Motor neuron (in vitro differentiated cells): ENCODE data around the gene STMN3. TPM values are rescaled to one million over a fixed set of nuclear protein-coding genes. Genes with fewer than 3 reads are reported as not detected.

Experiments
- ATAC-seq, 8 experiments: fragments of 200-7000 bp; cut with Tn5 transposase; replicated peaks in 6 of 8; 2 replicates each; pipeline ENCODE4 v1.8.0; 2021; ENCODE audit warnings: mild to moderate bottlenecking in 8 of 8, moderate library complexity in 8 of 8
- H3K27ac ChIP-seq, 2 donors: fragments of 250-450 bp; sonication (Bioruptor Pico); 2 replicates each; pipeline ENCODE4 v1.9.0; 2021; ENCODE audit warnings: antibody characterized with exemption in 2 of 2, mild to moderate bottlenecking in 2 of 2, moderate library complexity in 1 of 2
- H3K4me1 ChIP-seq, 2 donors: fragments of 250-450 bp; sonication (Bioruptor Pico); replicated peaks in 1 of 2; 2 replicates each; pipeline ENCODE4 v1.6.1; 2021; ENCODE audit warnings: antibody characterized with exemption in 2 of 2, mild to moderate bottlenecking in 2 of 2, moderate library complexity in 1 of 2
- H3K4me3 ChIP-seq, 5 donors: fragments of 250-450 bp; sonication (Bioruptor Pico); 2 replicates each; pipeline ENCODE4 v1.9.0; 2021; ENCODE audit warnings: antibody characterized with exemption in 5 of 5, mild to moderate bottlenecking in 5 of 5, moderate library complexity in 4 of 5
- WGBS, 10 experiments: fragments of 450-650 bp; shearing (Covaris generic); methylation state at CpG; one replicate each; pipeline ENCODE4 v1.0.0; 2022; 5-methylcytosine and 5-hydroxymethylcytosine counted together
- in situ Hi-C, 9 experiments: fragments of 400-800 bp; cut with MboI; loops; one replicate each; pipeline ENCODE4 v1.15.0; 2021; ENCODE audit warnings: low sequenced_read_pairs in 9 of 9, low pct_unique_long_range_greater_than_20kb in 2 of 9; ENCODE audit not compliant: unreplicated experiment in 9 of 9
- total RNA-seq, 8 experiments: library from RNA; unstranded; fragments of 300-600 nt; gene quantifications; 2 replicates each; pipeline versions ENCODE4 v1.2.3 to v1.2.4, GENCODE V29; 2022

STMN3 gene
- total RNA-seq, 8 experiments from 2014 or later: 14.5 to 155 (median 69.2) TPM

- Histone ChIP-seq H3K4me3 (no peak overlapping the region), H3K4me1 (peaks cover 15 to 19% of the 10 kb centered on the region in 2 donors), H3K27ac (no peak overlapping the region)
- in situ Hi-C loops: no loop called here
- no peak for ATAC-seq
- WGBS, 10 experiments: 80 to 100% (median 100%) methylated on average over 1 to 2 of the region's 44 CpGs; no CpG with 5 or more reads in 7 of the 10 experiments
These were observed 36.1 kb upstream of the STMN3 start for GRCh38 chr20:63689046-63690002.

GRCh38 chr20:63688228-63689045 lies 35.2 kb upstream of the STMN3 start:
- H3K4me3 ChIP-seq: no peak overlapping the region
- peaks cover 15 to 19% of the 10 kb centered on the region in 2 donors for H3K4me1 ChIP-seq
- in situ Hi-C loops: no loop called here
- no peak for ATAC-seq
- WGBS, 10 experiments: 83 to 100% (median 97%) methylated on average over 1 to 5 of the region's 31 CpGs; no CpG with 5 or more reads in 4 of the 10 experiments
- H3K27ac ChIP-seq: no peak overlapping the region

- Histone ChIP-seq H3K4me1 (peaks cover 15 to 19% of the 10 kb centered on the region in 2 donors), H3K4me3 (no peak overlapping the region), H3K27ac (peak overlapping the region in 1 of 2 donors; percentile 81)
- peak in 3 of 8 experiments; percentile 0 to 3 (median 3) for ATAC-seq
- in situ Hi-C loops: no loop called here
- WGBS, 10 experiments: 100% methylated on average over 1 of the region's 29 CpGs; no CpG with 5 or more reads in 9 of the 10 experiments
These were observed 34.4 kb upstream of the STMN3 start for GRCh38 chr20:63687419-63688178.

- ATAC-seq: peak; percentile 59 to 81 (median 74)
- in situ Hi-C loops: no loop called here
- H3K4me3 ChIP-seq: no peak overlapping the region
- peaks cover 15 to 19% of the 10 kb centered on the region in 2 donors for H3K4me1 ChIP-seq
- H3K27ac ChIP-seq: peak overlapping the region; percentile 65 to 81
- 20 to 60% (median 32%) methylated on average over 1 to 22 of the region's 45 CpGs; no CpG with 5 or more reads in 6 of the 10 experiments for WGBS, 10 experiments
These were observed 33.5 kb upstream of the STMN3 start for GRCh38 chr20:63686492-63687321.

GRCh38 chr20:63686094-63686491 lies 32.9 kb upstream of the STMN3 start:
- 70 to 100% (median 96%) methylated on average over 2 to 13 of the region's 24 CpGs; no CpG with 5 or more reads in 6 of the 10 experiments for whole genome bisulfite sequencing, 10 experiments
- H3K4me3 ChIP-seq: no peak overlapping the region

GRCh38 chr20:63685269-63686026 lies 32.2 kb upstream of the STMN3 start:
- WGBS, 10 experiments: 80 to 100% (median 92%) methylated on average over 1 to 2 of the region's 21 CpGs; no CpG with 5 or more reads in 6 of the 10 experiments
- in situ Hi-C loops: no loop called here
- no peak for ATAC-seq
- no peak overlapping the region for H3K27ac ChIP-seq
- peaks cover 15 to 19% of the 10 kb centered on the region in 2 donors for H3K4me1 ChIP-seq
- H3K4me3 ChIP-seq: no peak overlapping the region

More at GRCh38 chr20:63686094-63686491, 32.9 kb upstream of the STMN3 start:
- H3K4me1 ChIP-seq: peaks cover 15 to 19% of the 10 kb centered on the region in 2 donors
- in situ Hi-C loops: no loop called here
- ATAC-seq: no peak
- H3K27ac ChIP-seq: peak overlapping the region; percentile 65 to 81

- peak in 4 of 8 experiments; percentile 7 to 63 (median 53) for ATAC-seq
- no peak overlapping the region for H3K4me3 ChIP-seq
- WGBS, 10 experiments: 21 to 92% (median 86%) methylated on average over 2 to 13 of the region's 22 CpGs; no CpG with 5 or more reads in 4 of the 10 experiments
- in situ Hi-C loops: no loop called here
- no peak overlapping the region for H3K27ac ChIP-seq
- peaks cover 15 to 16% of the 10 kb centered on the region in 2 donors for H3K4me1 ChIP-seq
These were observed 29.3 kb upstream of the STMN3 start for GRCh38 chr20:63682384-63683139.

GRCh38 chr20:63681609-63682142 lies 28.5 kb upstream of the STMN3 start:
- in situ Hi-C loops: no loop called here
- Histone ChIP-seq H3K4me3 (no peak overlapping the region), H3K4me1 (peaks cover 6 to 7% of the 10 kb centered on the region in 2 donors), H3K27ac (no peak overlapping the region)
- 50% methylated on average over 2 of the region's 13 CpGs; no CpG with 5 or more reads in 9 of the 10 experiments for WGBS, 10 experiments
- ATAC-seq: peak in 2 of 8 experiments; percentile 1 to 3

GRCh38 chr20:63680857-63681608 lies 27.8 kb upstream of the STMN3 start:
- ATAC-seq: peak in 3 of 8 experiments; percentile 4 to 14 (median 11)
- Histone ChIP-seq H3K4me1 (peaks cover 0 to under 1% of the 10 kb centered on the region in 2 donors), H3K4me3 (no peak overlapping the region), H3K27ac (no peak overlapping the region)
- 93 to 100% methylated on average over 2 to 8 of the region's 23 CpGs; no CpG with 5 or more reads in 8 of the 10 experiments for WGBS, 10 experiments
- in situ Hi-C loops: no loop called here

- Histone ChIP-seq H3K4me3 (no peak overlapping the region), H3K27ac (no peak overlapping the region), H3K4me1 (no peaks in the 10 kb centered on the region)
- in situ Hi-C loops: no loop called here
- no CpG with 5 or more reads among the region's 13 CpGs for WGBS, 10 experiments
- peak in 2 of 8 experiments; percentile 9 to 12 for ATAC-seq
These were observed 27.2 kb upstream of the STMN3 start for GRCh38 chr20:63680427-63680826.
